NT2/D1 (cell line): ENCODE measurements around the gene ESRP2.

Experiments used
- SUZ12 ChIP-seq: IDR thresholded peaks from 2 replicates; pipeline ENCODE4 v1.6.1; 2011; ENCODE audit not compliant: insufficient read length, insufficient read depth; ENCODE audit errors: extremely low read depth
- YY1 ChIP-seq: IDR thresholded peaks from 2 replicates; pipeline ENCODE4 v1.6.1; 2011; ENCODE audit not compliant: insufficient read length, insufficient read depth
- ZNF274 ChIP-seq: IDR thresholded peaks from 2 replicates; pipeline ENCODE4 v1.6.1; 2011; ENCODE audit warnings: mild to moderate bottlenecking, low read depth, low read length

GRCh38 chr16:68257906-68258800, 22.2 kb upstream of the ESRP2 start:
- TF ChIP-seq ZNF274 (no peak), YY1 (no peak), SUZ12 (no peak)
